Adipocyte (in vitro differentiated cells): ENCODE measurements around the gene SRSF3.
"Not testable (repeated sequence)": the region's sequence is repeated elsewhere in the genome, so short reads cannot be mapped to it uniquely, and the experiment has no call there.

Experiments
- DNase-seq: peaks from one replicate; pipeline ENCODE4 v3.0.0-alpha.2; 2015; ENCODE audit warnings: low read depth
- H3K27me3 ChIP-seq: replicated peaks from 2 replicates; pipeline ENCODE4 v1.7.0; 2013; ENCODE audit warnings: mild to moderate bottlenecking, low read length, moderate library complexity; ENCODE audit not compliant: control insufficient read depth, insufficient read depth
- H3K36me3 ChIP-seq: 2 replicates; pipeline ENCODE4 v1.7.0; 2013; ENCODE audit warnings: low read length, mild to moderate bottlenecking, moderate library complexity; ENCODE audit not compliant: control insufficient read depth, insufficient read depth, severe bottlenecking
- H3K4me1 ChIP-seq: 2 replicates; pipeline ENCODE4 v1.7.0; 2013; ENCODE audit warnings: mild to moderate bottlenecking, low read length, moderate library complexity; ENCODE audit not compliant: control insufficient read depth, insufficient read depth
- H3K4me3 ChIP-seq: 2 replicates; pipeline ENCODE4 v1.7.0; 2013; ENCODE audit warnings: mild to moderate bottlenecking, low read length, moderate library complexity
- H3K9ac ChIP-seq: 2 replicates; pipeline ENCODE4 v1.7.0; 2013; ENCODE audit warnings: mild to moderate bottlenecking, low read length, moderate library complexity
- H3K9me3 ChIP-seq: 2 replicates; pipeline ENCODE4 v1.7.0; 2013; ENCODE audit warnings: mild to moderate bottlenecking, low read length, moderate library complexity; ENCODE audit not compliant: control insufficient read depth

The SRSF3 gene

DNA sequence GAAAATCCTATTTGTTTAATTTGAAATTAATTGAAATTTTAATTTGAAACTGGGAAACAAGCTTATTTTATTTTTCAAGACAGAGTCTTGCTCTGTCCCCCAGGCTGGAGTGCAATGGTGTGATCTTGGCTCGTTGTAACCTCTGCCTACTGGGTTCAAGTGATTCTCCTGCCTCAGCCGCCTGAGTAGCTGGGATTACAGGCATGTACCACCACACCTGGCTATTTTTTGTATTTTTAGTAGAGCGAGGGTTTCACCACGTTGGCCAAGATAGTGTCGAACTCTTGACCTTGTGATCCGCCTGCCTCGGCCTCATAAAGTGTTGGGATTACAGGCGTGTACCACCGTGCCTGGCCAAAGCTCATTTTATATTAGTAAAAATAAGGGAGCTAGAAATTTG is 4.2 kb downstream of the SRSF3 start:
- no peak for DNase-seq
- Histone ChIP-seq H3K9ac (peak overlapping the region; percentile 100), H3K27me3 (no peaks in the 10 kb centered on the region), H3K4me3 (peak overlapping the region; percentile 96), H3K4me1 (peaks cover 68% of the 10 kb centered on the region), H3K9me3 (no peaks in the 10 kb centered on the region), H3K36me3 (peaks cover 75% of the 10 kb centered on the region)

DNA sequence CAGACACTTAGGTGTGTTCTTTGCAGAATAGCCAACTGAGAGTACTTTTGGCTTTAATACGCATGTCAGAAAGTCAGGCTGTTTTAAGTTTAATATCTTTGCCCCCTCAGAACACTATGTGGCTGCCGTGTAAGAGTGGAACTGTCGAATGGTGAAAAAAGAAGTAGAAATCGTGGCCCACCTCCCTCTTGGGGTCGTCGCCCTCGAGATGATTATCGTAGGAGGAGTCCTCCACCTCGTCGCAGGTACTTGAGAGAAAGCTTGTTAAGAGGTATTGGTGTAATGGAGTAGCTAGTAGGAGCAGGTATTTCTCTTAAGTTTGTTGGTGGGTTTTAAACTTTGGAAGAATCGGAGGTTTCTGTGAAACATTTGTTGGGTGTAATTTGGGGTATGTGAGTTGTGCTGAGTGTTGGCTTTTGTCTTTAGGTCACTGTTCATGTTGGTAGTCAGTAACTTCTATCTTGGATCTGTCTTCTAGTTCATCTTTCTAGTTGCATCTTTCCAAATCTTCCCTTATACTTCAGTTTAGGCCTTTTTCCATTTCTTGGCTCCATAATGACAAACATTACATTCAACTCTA is 4.7 kb downstream of the SRSF3 start:
- H3K9me3 ChIP-seq: no peaks in the 10 kb centered on the region
- peak overlapping the region; percentile 100 for H3K9ac ChIP-seq
- no peaks in the 10 kb centered on the region for H3K27me3 ChIP-seq
- H3K4me1 ChIP-seq: peaks cover 68% of the 10 kb centered on the region
- peak overlapping the region; percentile 96 for H3K4me3 ChIP-seq
- H3K36me3 ChIP-seq: peaks cover 80% of the 10 kb centered on the region
- DNase-seq: no peak

DNA sequence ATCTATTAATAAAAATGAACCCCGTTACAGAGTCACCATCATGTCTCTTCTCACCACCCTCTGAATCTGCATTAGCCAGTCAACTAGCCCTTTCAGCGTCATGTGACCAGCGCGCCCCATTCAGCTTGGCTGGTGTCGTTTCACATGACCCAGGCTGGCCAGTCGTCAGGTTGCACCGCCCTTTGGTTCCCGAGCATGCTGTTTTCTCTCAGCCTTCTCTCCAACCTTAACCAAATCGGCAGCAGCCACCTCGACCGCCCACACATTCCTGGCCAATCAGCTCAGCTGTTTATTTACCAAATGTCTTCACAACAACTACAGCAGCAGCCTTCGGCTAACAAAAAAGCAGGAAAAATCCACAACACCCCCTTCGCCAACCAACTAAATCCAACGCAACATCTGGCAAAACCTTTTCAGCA is 5.6 kb downstream of the SRSF3 start:
- H3K9ac ChIP-seq: peak overlapping the region; percentile 100
- DNase-seq: peak; percentile 55
- H3K4me1 ChIP-seq: peaks cover 76% of the 10 kb centered on the region
- H3K27me3 ChIP-seq: no peaks in the 10 kb centered on the region
- peaks cover 90% of the 10 kb centered on the region for H3K36me3 ChIP-seq
- H3K4me3 ChIP-seq: peak overlapping the region; percentile 96
- H3K9me3 ChIP-seq: no peaks in the 10 kb centered on the region

DNA sequence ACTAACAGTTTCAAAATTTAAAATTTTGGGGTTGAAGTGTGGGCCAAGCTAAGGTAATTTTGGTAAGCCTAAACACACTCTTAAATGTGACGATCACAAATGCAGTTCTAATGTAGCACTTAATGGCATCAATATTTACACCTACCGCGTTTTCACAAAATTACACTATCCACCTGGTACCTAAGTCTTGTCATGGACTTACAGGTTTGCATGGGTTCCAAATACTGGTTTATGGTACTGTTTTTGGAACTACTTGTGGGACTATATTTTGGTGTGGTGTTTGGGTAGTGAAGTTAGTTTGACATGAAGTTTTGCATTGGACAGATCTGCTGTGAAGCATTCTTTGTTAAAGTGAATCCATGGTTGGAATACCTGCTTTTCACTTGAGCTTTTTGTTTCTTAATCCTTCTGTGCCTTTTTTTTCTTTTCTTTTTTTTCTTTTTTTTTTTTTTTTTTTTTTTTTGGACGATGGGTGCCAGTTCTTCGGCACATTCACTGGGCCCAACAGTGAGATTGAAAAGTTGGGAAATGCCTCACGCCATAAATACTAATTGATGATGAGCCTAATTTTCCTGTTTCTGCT is 6.5 kb downstream of the SRSF3 start:
- peak overlapping the region; percentile 96 for H3K4me3 ChIP-seq
- H3K27me3 ChIP-seq: no peaks in the 10 kb centered on the region
- H3K4me1 ChIP-seq: peaks cover 85% of the 10 kb centered on the region
- no peaks in the 10 kb centered on the region for H3K9me3 ChIP-seq
- DNase-seq: no peak
- H3K9ac ChIP-seq: peak overlapping the region; percentile 26
- H3K36me3 ChIP-seq: peaks cover 92% of the 10 kb centered on the region

DNA sequence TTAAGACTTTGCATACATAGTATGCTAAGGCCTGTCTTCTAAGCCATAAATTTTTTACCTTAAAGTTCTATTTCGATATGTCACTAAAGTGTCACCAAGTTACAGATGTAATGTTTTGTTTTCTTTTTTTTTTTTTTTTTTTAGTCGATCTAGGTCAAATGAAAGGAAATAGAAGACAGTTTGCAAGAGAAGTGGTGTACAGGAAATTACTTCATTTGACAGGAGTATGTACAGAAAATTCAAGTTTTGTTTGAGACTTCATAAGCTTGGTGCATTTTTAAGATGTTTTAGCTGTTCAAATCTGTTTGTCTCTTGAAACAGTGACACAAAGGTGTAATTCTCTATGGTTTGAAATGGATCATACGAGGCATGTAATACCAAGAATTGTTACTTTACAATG is 7.7 kb downstream of the SRSF3 start:
- Histone ChIP-seq H3K9ac (peak overlapping the region; percentile 22), H3K4me1 (peaks cover 91% of the 10 kb centered on the region), H3K4me3 (peak overlapping the region; percentile 36), H3K36me3 (peaks cover 95% of the 10 kb centered on the region)
- H3K9me3 ChIP-seq, H3K27me3 ChIP-seq, DNase-seq: not testable (repeated sequence)

DNA sequence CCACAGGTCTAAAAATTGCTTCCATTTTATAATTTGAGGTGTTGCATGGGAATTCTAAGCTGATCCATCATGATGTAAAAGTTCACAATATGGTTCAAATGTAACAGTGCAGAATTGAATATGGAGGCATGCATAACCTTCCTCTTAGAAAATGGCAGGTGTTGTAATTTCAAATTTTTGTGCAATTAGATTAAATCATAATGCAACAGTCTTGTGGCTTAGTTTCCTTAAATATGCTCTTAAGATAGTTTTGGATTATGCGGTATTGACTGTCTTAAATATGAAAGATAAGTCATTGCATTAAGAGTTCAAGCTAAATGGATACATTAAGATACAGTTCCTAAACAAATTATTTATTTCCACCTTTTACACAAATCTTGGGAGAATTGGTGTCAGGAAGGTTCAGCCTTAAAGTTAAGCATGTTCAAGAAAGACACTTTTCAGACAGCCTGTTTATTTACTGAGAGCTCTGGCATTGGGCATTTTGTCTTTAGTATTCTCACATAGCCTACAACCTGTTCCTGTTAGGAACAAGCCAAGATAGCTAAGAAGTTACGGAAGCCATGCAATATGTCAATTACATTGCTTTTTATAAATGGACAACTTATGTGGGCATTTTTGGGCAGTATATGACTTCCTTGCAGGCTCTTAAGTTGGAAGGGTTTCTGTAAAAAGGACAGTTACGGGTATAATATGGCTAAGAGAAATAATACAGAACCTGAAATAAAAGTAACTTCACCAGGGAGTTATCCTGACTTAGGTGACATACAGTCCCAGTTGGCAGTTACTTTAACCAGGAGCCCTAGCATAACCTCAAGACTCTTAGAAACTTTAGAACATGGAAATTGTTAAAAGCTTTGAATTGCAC is 9.3 kb downstream of the SRSF3 start:
- H3K9me3 ChIP-seq: no peaks in the 10 kb centered on the region
- peaks cover 95% of the 10 kb centered on the region for H3K36me3 ChIP-seq
- peak overlapping the region; percentile 24 for H3K4me3 ChIP-seq
- no peaks in the 10 kb centered on the region for H3K27me3 ChIP-seq
- no peak for DNase-seq
- H3K9ac ChIP-seq: peak overlapping the region; percentile 13
- peaks cover 93% of the 10 kb centered on the region for H3K4me1 ChIP-seq

DNA sequence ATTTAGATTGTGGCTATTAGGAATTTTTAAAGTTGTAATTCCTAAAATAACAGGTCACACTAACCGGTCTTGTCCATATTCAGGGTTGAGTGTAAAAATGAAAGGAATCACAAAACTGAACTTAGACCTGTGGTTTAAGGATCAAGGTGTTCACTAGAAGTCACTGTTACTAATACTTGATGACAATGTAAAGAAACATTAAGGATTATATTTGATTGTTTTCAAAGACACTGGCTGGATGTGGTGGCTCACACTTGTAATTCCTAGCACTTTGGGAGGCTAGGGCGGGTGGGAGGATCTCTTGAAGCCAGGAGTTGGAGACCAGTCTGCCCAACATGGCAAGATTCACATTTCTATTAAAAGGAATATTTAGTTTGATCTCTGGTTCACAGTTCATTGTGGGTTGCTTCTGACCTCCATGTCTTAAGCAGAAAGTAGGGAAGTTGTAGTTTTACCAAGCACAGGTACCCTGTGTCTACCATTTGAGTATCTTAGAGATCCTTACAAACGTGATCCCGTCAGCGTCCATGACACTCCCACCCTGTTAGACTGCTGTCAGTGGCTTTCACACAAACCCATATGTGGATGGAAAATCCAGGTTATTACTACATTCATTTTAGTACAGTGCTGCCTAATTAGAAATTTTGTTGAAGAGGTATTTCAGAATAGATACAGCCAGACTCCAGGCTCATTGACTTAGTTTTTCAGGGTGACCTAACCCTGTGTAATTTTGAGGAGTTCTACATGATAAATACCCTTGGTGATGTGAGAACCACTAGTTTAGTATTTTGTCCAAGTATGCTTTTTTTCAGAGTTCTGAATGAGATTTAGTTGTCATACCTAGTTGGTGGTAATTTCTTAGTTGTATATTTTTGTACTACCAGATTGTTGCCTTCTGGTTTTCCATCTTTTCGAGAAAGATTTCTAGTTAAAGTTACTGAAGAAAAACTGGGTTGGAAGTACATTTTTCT is 10.2 kb downstream of the SRSF3 start:
- no peaks in the 10 kb centered on the region for H3K27me3 ChIP-seq
- H3K4me1 ChIP-seq: peaks cover 84% of the 10 kb centered on the region
- DNase-seq: no peak
- peak overlapping the region; percentile 24 for H3K4me3 ChIP-seq
- H3K36me3 ChIP-seq: peaks cover 91% of the 10 kb centered on the region
- H3K9ac ChIP-seq: peak overlapping the region; percentile 31
- no peaks in the 10 kb centered on the region for H3K9me3 ChIP-seq

DNA sequence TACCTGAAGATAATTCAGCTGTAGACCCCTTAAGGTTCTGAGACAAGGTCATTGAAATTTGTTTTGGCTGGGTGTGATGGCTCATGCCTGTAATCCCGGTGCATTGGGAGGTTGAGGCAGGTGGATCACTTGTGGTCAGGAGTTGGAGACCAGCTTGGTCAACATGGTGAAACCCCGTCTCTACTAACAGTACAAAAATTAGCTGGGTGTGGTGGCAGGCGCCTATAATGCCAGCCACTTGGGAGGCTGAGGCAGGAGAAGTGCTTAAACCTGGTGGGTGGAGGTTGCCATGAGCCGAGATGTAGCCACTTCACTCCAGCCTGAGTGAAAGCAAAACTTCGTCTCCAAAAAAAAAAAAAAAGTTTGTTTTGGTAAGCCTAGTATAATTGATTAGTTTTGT is 11.0 kb downstream of the SRSF3 start:
- H3K36me3 ChIP-seq: peaks cover 83% of the 10 kb centered on the region
- DNase-seq: no peak
- peak overlapping the region; percentile 31 for H3K9ac ChIP-seq
- no peaks in the 10 kb centered on the region for H3K27me3 ChIP-seq
- peaks cover 77% of the 10 kb centered on the region for H3K4me1 ChIP-seq
- H3K4me3 ChIP-seq: peak overlapping the region; percentile 31
- H3K9me3 ChIP-seq: no peaks in the 10 kb centered on the region

DNA sequence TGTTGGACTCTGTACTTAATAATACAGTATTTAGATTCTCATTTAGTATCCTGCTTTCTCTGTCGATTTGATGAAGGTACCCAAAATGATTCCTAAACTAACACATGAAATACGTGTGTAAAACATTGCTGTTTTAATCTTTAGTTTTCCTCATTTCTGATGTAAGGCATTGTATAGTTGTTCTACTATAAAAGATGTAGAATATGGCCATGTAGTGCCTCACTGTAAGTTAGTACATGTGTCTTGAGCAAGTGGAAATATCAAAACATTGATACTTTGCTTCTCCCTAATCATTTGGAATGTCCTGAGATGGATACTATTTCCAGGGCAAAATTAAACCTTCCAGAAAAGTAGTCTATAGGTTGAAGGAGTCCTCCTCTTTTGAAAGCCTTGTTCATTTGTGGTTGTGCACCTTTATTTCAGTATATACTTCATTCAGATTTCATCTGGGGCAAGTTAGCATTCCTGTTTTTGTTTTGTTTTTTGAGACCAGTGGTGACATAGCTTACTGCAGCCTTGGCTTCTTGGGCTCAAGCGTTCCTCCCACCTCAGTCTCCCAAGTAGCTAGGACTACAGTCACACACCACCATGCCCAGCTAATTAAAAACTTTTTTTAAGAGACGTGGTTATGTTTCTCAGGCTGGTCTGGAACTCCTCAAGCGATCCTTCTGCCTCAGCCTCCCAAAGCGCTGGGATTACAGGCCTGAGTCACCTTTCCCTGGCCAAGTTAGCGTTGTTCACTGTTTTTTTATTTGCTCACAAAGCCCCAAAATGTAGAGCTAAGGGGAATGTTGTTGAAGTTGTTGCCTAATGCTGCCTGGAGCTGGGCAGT is 11.6 kb downstream of the SRSF3 start:
- peak; percentile 43 for DNase-seq
- H3K27me3 ChIP-seq: no peaks in the 10 kb centered on the region
- peaks cover 77% of the 10 kb centered on the region for H3K36me3 ChIP-seq
- H3K9me3 ChIP-seq: no peaks in the 10 kb centered on the region
- peak overlapping the region; percentile 31 for H3K4me3 ChIP-seq
- H3K4me1 ChIP-seq: peaks cover 70% of the 10 kb centered on the region
- H3K9ac ChIP-seq: peak overlapping the region; percentile 31

DNA sequence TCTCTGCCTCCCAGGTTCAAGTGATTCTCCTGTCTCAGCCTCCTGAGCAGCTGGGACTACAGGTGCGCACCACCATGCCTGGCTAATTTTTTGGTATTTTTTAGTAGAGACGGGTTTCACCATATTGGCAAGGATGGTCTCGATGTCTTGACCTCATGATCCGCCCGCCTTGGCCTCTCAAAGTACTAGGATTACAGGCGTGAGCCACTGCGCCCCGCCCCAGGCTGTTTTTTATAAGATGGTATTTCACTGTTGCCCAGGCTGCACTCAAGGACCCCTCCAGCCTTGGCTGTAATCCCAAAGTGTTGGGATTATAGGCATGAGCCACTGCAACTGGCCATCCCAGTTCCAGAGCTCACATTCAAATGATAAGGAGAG is 13.1 kb downstream of the SRSF3 start:
- H3K9me3 ChIP-seq, DNase-seq, H3K9ac ChIP-seq, H3K27me3 ChIP-seq, H3K4me3 ChIP-seq: not testable (repeated sequence)
- peaks cover 56% of the 10 kb centered on the region for H3K4me1 ChIP-seq
- peaks cover 69% of the 10 kb centered on the region for H3K36me3 ChIP-seq
